Right atrium auricular region (tissue), 2 donors: ENCODE data around the gene RNF212. TPM values are rescaled to one million over a fixed set of nuclear protein-coding genes. Genes with fewer than 3 reads are reported as not detected.

Source experiments
- DNase-seq: peaks from one replicate; pipeline ENCODE4 v3.0.0-alpha.2; 2019; ENCODE audit warnings: low spot score
- H3K27ac ChIP-seq, 2 donors: fragments of 200-600 bp; sonication (generic); 1 replicate in 1 of 2; 2 replicates in 1 of 2; pipeline ENCODE4 v1.5.1; 2016 to 2019
- H3K27me3 ChIP-seq, 2 donors: fragments of 200-600 bp; sonication (generic); one replicate each; pipeline versions ENCODE4 v1.5.1 to v1.6.0; 2017 to 2019
- H3K36me3 ChIP-seq: fragments of 200-600 bp; sonication (generic); one replicate; pipeline ENCODE4 v1.5.1; 2016
- H3K4me1 ChIP-seq, 2 donors: fragments of 200-600 bp; sonication (generic); one replicate each; pipeline versions ENCODE4 v1.5.1 to v1.6.0; 2017 to 2019
- H3K4me3 ChIP-seq, 2 donors: fragments of 200-600 bp; sonication (generic); 1 replicate in 1 of 2; 2 replicates in 1 of 2; pipeline ENCODE4 v1.5.1; 2017 to 2019; ENCODE audit warnings: mild to moderate bottlenecking in 1 of 2, moderate library complexity in 1 of 2
- H3K9me3 ChIP-seq, 2 donors: fragments of 200-600 bp; sonication (generic); one replicate each; pipeline ENCODE4 v1.5.1; 2019
- total RNA-seq, 2 donors: library from RNA; depleted of rRNA; stranded (reverse); fragments of >200 nt; gene quantifications; one replicate each; pipeline ENCODE4 v1.1.0, GENCODE V29; 2016
- TF ChIP-seq, protein P1 (sequence below), 2 donors: fragments of 200-600 bp; sonication (generic); IDR thresholded peaks; one replicate each; pipeline ENCODE4 v1.5.1; 2019; ENCODE audit warnings: antibody characterized with exemption in 2 of 2

Gene RNF212
- total RNA-seq, 2 donors from 2014 or later, result 1.9 TPM

DNA sequence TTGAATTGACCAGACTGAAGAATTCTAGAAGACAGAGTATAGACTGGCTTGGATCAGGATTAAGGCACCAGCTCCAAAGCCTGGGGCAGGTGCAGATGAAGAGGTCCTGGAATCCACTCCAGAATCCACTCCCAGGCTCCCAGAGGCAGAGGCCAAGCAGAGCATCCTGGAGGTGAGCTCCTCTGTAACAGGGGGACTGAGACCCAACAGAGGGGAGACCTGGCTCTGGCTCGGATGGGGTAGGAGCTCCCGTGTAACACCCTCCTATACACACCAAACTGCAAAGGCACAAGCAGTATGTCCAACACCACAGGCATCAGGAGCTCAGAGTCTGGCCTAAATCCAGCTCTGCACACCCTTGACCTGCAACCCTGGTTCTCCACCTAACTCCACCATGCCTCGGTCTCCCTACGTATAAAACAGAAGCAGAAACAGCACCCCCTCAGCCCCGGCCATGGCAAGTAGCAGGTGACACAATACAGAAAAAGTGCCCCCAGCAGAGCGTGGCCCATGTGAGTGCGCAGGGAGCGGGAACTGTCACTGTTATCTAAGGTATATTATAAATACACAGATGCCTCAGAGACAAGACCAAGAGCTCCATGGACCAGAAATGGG, 14.9 kb downstream of the RNF212 start:
- Histone ChIP-seq H3K4me3 (no peak overlapping the region), H3K27ac (no peak overlapping the region), H3K9me3 (no peaks in the 10 kb centered on the region), H3K27me3 (no peaks in the 10 kb centered on the region), H3K36me3 (no peaks in the 10 kb centered on the region), H3K4me1 (no peaks in the 10 kb centered on the region)
- DNase-seq, result peak; percentile 34
- TF ChIP-seq, protein P1, sequence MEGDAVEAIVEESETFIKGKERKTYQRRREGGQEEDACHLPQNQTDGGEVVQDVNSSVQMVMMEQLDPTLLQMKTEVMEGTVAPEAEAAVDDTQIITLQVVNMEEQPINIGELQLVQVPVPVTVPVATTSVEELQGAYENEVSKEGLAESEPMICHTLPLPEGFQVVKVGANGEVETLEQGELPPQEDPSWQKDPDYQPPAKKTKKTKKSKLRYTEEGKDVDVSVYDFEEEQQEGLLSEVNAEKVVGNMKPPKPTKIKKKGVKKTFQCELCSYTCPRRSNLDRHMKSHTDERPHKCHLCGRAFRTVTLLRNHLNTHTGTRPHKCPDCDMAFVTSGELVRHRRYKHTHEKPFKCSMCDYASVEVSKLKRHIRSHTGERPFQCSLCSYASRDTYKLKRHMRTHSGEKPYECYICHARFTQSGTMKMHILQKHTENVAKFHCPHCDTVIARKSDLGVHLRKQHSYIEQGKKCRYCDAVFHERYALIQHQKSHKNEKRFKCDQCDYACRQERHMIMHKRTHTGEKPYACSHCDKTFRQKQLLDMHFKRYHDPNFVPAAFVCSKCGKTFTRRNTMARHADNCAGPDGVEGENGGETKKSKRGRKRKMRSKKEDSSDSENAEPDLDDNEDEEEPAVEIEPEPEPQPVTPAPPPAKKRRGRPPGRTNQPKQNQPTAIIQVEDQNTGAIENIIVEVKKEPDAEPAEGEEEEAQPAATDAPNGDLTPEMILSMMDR (IDR thresholded peaks at IDR 0.05), result no peak

DNA sequence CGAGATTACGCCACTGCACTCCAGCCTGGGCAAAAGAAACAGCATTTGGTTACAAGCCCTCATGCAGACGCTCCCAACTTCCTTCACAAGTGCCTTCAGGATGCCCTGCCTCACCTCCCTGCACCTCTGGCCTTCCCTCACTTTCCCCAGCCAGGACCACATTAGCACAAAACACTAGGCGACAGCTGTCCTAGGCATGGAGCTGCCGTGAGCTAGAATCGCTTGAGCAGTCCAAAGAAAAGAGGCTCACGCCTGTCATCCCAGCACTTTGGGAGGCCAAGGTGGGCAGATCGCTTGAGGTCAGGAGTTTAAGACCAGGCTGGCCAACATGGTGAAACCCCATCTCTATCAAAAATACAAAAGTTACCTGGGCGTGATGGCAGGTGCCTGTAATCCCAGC, 15.8 kb downstream of the RNF212 start:
- no peaks in the 10 kb centered on the region for H3K9me3 ChIP-seq
- peak; percentile 7 for DNase-seq
- no peaks in the 10 kb centered on the region for H3K27me3 ChIP-seq
- no peak overlapping the region for H3K4me3 ChIP-seq
- no peaks in the 10 kb centered on the region for H3K4me1 ChIP-seq
- TF ChIP-seq, protein P1 (IDR thresholded peaks at IDR 0.05), result no peak
- H3K27ac ChIP-seq, result no peak overlapping the region
- no peaks in the 10 kb centered on the region for H3K36me3 ChIP-seq

DNA sequence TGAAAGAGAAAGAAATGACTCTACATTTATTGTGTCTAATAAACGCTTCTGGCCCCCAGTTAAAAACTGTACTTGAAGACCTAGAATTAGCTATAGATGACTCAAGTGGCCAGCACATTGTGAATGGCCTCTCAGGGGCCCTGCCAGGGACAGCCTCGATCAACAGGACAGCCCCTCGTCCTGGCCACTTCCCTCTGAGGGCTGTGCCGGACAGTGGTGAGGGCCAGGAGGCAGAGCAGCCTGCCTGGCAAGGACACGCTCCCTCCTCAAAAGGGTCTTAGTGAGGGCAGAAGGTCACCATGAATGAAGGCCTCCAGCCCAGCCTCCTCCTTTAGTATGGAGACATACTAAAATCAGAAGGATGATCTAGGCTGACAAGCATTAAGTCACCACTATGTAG, 16.5 kb downstream of the RNF212 start:
- TF ChIP-seq, protein P1 (IDR thresholded peaks at IDR 0.05), result no peak
- Histone ChIP-seq H3K27ac (no peak overlapping the region), H3K4me1 (no peaks in the 10 kb centered on the region)

DNA sequence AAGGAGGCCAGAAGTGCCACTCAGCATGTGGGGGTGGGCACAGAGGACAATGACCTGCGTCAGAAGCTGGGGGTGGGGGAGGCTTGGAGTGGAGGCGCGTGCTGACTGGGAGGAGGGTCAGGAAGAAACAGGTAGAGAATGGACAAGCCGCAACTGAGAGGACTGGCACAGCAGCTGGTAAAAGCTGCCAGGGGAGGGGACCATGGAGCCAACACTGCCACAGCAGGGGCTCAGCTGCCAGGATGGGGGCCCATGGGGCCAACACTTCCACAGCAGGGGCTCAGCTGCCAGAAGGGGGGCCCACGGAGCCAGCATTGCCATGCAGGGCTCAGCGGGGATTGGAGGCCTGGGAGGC, 19.1 kb downstream of the RNF212 start:
- Histone ChIP-seq H3K4me1 (no peaks in the 10 kb centered on the region), H3K27me3 (no peaks in the 10 kb centered on the region), H3K9me3 (no peaks in the 10 kb centered on the region), H3K27ac (no peak overlapping the region), H3K36me3 (no peaks in the 10 kb centered on the region), H3K4me3 (no peak overlapping the region)
- TF ChIP-seq, protein P1 (IDR thresholded peaks at IDR 0.05), result no peak
- DNase-seq, result no peak

More for the DNA sequence above, 16.5 kb downstream of the RNF212 start:
- DNase-seq, result peak; percentile 11
- Histone ChIP-seq H3K4me3 (no peak overlapping the region), H3K36me3 (no peaks in the 10 kb centered on the region), H3K9me3 (no peaks in the 10 kb centered on the region), H3K27me3 (no peaks in the 10 kb centered on the region)

DNA sequence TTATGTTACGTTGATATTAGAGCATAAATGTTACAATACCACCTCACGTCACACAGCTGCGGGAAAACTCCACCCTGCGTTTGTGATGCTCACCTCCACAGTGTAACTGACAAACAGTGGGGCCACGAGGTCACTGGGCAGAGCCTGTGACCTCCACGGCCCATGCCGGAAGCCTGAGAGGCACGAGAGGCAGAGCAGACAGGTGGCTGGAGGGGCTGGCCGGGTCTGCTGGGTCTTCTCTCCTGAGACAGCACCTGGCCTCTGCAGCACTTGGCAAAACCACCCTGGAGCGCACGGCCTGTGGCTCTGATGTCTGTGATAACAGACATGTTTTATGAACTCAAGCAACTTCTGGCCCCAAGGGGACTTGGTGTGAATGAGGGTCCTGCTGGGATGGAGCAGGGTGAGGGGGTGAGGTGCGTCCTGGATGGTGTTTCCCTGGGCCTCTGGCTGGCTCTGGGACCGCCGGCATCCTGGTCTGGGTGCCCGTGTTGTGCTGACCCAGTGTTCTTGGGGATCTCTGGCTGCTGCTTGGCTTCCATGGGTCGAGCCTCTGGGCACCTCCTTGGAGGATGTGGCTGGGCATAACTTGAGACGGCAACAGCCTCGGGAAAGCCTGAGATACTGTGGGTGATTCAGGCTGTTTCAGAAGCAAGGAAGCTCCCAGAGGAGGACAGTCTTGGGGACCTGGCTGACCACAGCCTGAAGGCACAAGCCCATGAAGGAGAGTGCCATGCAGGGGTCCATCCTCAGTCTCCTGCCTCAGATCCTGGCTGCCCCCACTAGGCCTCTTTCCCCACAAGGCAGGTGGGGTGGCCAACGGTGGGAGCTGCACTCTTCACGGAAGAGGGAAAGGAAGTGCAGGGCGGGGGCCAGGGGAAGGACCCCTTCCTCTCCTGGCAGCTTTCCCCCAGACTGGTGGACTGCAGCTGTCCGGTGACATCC, 19.7 kb downstream of the RNF212 start:
- Histone ChIP-seq H3K27ac (no peak overlapping the region), H3K27me3 (no peaks in the 10 kb centered on the region), H3K9me3 (no peaks in the 10 kb centered on the region), H3K4me3 (no peak overlapping the region), H3K4me1 (no peaks in the 10 kb centered on the region), H3K36me3 (no peaks in the 10 kb centered on the region)
- DNase-seq, result no peak
- TF ChIP-seq, protein P1 (IDR thresholded peaks at IDR 0.05), result no peak
